ENCODE measurements around the gene IGSF11.

- no peak for TF ChIP-seq CTCF (IDR thresholded peaks at IDR 0.05; ENCODE audit: insufficient read depth, low read depth, low read length)
- no peak for TF ChIP-seq EZH2 (IDR thresholded peaks at IDR 0.05; ENCODE audit: insufficient read depth, low read length)
Observed at GRCh38 chr3:118951089-118951488, 83.6 kb downstream of the IGSF11 start.
